ENCODE data around the gene NGB. TPM values are rescaled to one million over a fixed set of nuclear protein-coding genes. Genes with fewer than 3 reads are reported as not detected.

NGB gene
- total and polyA plus RNA-seq, 2 of the 8 experiments (the other 6 are each of a cell fraction or from before 2014, with no cell fraction given) = 0.30 to 0.60 TPM

GRCh38 chr14:77219591-77219990, 51.4 kb downstream of the NGB start:
- Histone ChIP-seq H4K8ac (ENCODE audit: extremely low read depth, insufficient read depth, low read length) (no peak overlapping the region), H4K5ac (ENCODE audit: insufficient read length, low read depth, low read length) (no peak overlapping the region), H2BK15ac (ENCODE audit: low read length) (0 out of 2 replicates have a peak overlapping the region, but pooled peaks have one; percentile 72), H3K23me2 (ENCODE audit: low read depth, low read length) (0 out of 2 replicates have a peak, but pooled peaks cover 2% of the 10 kb centered on the region), H3K9ac (replicated peaks in 1 of 4; ENCODE audit: extremely low read depth in 1 of 4, low read depth in 3 of 4, low read length in 3 of 4) (no peak overlapping the region), H3K27me3 (replicated peaks in 1 of 4; ENCODE audit: control insufficient read depth in 3 of 4, extremely low read depth in 1 of 4, insufficient read depth in 3 of 4, low read length in 3 of 4) (no peaks in the 10 kb centered on the region), H3K36me3 (ENCODE audit: control insufficient read depth in 2 of 4, insufficient read depth in 4 of 4, low read length in 3 of 4) (no peaks in the 10 kb centered on the region), H2AK5ac (ENCODE audit: low read depth, low read length) (0 out of 2 replicates have a peak overlapping the region, but pooled peaks have one; percentile 40), H3K4ac (replicated peaks; ENCODE audit: insufficient read length, low read depth, low read length) (no peak overlapping the region), H3K79me1 (ENCODE audit: low read depth, low read length) (no peaks in the 10 kb centered on the region), H2AFZ (ENCODE audit: low read length) (no peak overlapping the region), H3K4me1 (replicated peaks in 1 of 4; ENCODE audit: control insufficient read depth in 3 of 4, insufficient read depth in 4 of 4, low read length in 3 of 4) (peaks cover 18 to 38% (median 27%) of the 10 kb centered on the region in 4 experiments), H3K79me2 (ENCODE audit: control insufficient read depth in 1 of 2, insufficient read depth in 2 of 2, low read length in 2 of 2) (no peaks in the 10 kb centered on the region), H2BK20ac (ENCODE audit: low read length) (peak overlapping the region; percentile 72; the same call in 1 of the 2 replicates), H2BK5ac (ENCODE audit: low read depth, low read length) (peak overlapping the region; percentile 52; the same call in 1 of the 2 replicates), H3K18ac (ENCODE audit: extremely low read depth, low read length) (no peak overlapping the region; the same call in 1 of the 2 replicates), H3K4me2 (ENCODE audit: insufficient read depth in 1 of 2, low read depth in 2 of 2, low read length in 2 of 2) (no peak overlapping the region), H4K20me1 (replicated peaks in 1 of 2; ENCODE audit: control insufficient read depth in 1 of 2, insufficient read depth in 2 of 2, low read length in 2 of 2) (no peaks in the 10 kb centered on the region), H3K4me3 (ENCODE audit: extremely low read depth in 1 of 4, insufficient read depth in 2 of 4, low read depth in 3 of 4, low read length in 4 of 4) (no peak overlapping the region), H3K9me3 (ENCODE audit: insufficient read depth in 2 of 2, low read depth in 1 of 2, low read length in 1 of 2) (no peaks in the 10 kb centered on the region), H3K23ac (ENCODE audit: insufficient read length) (no peak overlapping the region), H2BK120ac (replicated peaks; ENCODE audit: low read depth, low read length) (no peak overlapping the region), H3K14ac (ENCODE audit: insufficient read length) (no peak overlapping the region), H4K91ac (replicated peaks; ENCODE audit: insufficient read length, low read length) (peak overlapping the region; percentile 56), H3K27ac (ENCODE audit: low read depth, low read length) (no peak overlapping the region), H2BK12ac (ENCODE audit: low read depth, low read length) (peak overlapping the region; percentile 80; the same call in 1 of the 2 replicates), H3K56ac (replicated peaks; ENCODE audit: insufficient read length, low read depth, low read length) (no peak overlapping the region)
- FAIRE-seq (no peak), DNase-seq (ENCODE audit: low read depth in 1 of 2, low spot score in 2 of 2) (no peak)
- ChIA-PET POLR2A (ENCODE audit: partially characterized antibody) (interaction anchor here (0.6 to 1.1 kb wide), 3 partner anchors 10 to 278 kb away, joined by 3 to 5 read pairs (median 4); no protein-coding TSS in a partner anchor), CTCF (ENCODE audit: partially characterized antibody) (interaction anchor here (0.6 to 19.8 kb wide), 11 partner anchors 8 to 297 kb away, joined by 3 to 233 read pairs (median 3); no protein-coding TSS in a partner anchor)
- 84% methylated on average over 8 of the region's 10 CpGs; no CpG with 5 or more reads in 1 of the 2 experiments for WGBS, 2 experiments (ENCODE audit: extremely low coverage in 1 of 2, insufficient coverage in 1 of 2, insufficient read length in 1 of 2, insufficient replicate concordance in 2 of 2, low coverage in 1 of 2, low lambda C conversion rate in 2 of 2, missing lambda C conversion rate in 1 of 2)
- no peak for TF ChIP-seq ATF2 (IDR thresholded peaks at IDR 0.05; ENCODE audit: low read length)
- TF ChIP-seq MAFK (IDR thresholded peaks at IDR 0.05; ENCODE audit: low read depth, low read length) = no peak
- no peak for TF ChIP-seq ASH2L (IDR thresholded peaks at IDR 0.05; ENCODE audit: low read length)
- no peak for TF ChIP-seq RBBP5 (IDR thresholded peaks at IDR 0.05; ENCODE audit: borderline replicate concordance, low read depth, low read length)
- TF ChIP-seq EP300 (IDR thresholded peaks at IDR 0.05; ENCODE audit: borderline replicate concordance in 1 of 2, low read depth in 2 of 2, low read length in 2 of 2) = no peak
- TF ChIP-seq CEBPB (IDR thresholded peaks at IDR 0.05; ENCODE audit: low read depth, low read length) = no peak
- TF ChIP-seq PHF8 (conservative IDR thresholded peaks at IDR 0.05; ENCODE audit: low read depth, low read length) = no peak
- TF ChIP-seq USF2 (IDR thresholded peaks at IDR 0.05; ENCODE audit: low read length) = no peak
- TF ChIP-seq CBX5 (IDR thresholded peaks at IDR 0.05; ENCODE audit: low read depth, low read length) = no peak
- no peak for TF ChIP-seq BACH1 (IDR thresholded peaks at IDR 0.05; ENCODE audit: low read length)

Measured in H1 (cell line).